Measurements from ENCODE around the gene SEMA3G.

Gene SEMA3G

DNA sequence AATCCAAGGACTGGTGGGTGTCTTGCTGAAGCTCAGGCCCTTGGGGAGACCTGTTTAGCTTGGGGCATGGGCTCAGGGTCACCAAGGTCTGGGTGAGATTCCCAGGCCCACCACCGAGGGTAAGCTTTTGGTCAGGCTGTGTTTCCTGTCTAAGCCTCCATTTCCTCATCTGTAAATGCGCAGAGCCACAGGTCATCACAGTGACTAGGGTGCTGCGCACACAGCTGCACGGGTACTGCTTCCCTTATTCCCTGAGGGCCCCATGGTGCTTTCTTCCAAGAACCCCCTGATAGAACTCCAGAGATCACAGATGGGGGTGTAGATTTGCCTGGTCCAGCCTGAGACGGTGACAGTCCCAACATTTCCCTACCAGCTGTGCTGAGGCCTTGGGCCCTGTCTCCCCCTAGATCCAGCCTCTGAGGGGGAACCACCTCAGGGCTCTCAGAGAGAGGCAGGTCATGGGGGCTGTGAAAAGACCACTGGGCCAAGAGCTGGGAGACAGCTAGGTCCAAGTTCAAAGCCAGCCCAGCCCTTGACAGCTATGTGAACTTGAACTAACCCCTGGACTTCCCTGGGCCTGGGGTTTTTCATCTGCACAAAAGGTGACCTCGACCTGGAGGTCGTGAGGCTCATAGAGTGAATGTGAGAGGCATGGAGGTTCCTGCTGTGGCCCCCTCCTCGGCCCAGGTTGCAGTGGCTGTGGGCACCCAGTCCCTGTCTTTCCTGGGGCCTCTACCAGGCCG lies 60.7 kb downstream of the SEMA3G start:
- no peak overlapping the region for H3K4me3 ChIP-seq (ENCODE audit: insufficient read depth, low read depth, low read length)
- no peaks in the 10 kb centered on the region for H3K27me3 ChIP-seq (ENCODE audit: control insufficient read depth, insufficient read depth, low read length, poor library complexity, severe bottlenecking)
- 93 to 94% methylated on average over 9 of the region's 9 CpGs for WGBS, 2 experiments

DNA sequence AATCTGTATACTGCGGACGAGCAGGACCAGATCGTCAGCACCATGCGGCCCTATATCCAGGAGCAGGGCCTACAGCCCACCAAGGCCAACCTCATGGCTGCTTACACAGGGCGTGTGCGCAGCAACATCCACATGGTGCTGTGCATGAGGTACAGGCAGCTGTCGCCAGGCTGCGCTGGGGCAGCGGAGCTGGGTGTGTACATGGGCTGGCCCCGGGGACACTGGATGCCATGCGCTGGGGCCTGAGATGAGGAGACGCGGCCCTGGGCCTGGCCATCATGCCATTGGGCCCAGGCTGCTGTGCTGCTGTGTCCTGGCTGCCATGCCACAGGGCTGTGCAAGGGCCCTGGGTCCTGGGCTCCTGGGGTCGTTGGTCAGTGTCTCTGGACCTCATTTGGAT lies 61.5 kb downstream of the SEMA3G start:
- no peaks in the 10 kb centered on the region for H3K9me3 ChIP-seq (ENCODE audit: control insufficient read depth, low read length)
- 96% methylated on average over 14 of the region's 14 CpGs for WGBS, 2 experiments
- H3K27ac ChIP-seq (ENCODE audit: insufficient read depth, low read depth, low read length, poor library complexity, severe bottlenecking) = no peak overlapping the region
- no peaks in the 10 kb centered on the region for H3K4me1 ChIP-seq (ENCODE audit: control insufficient read depth, insufficient read depth, low read length)
- no peaks in the 10 kb centered on the region for H3K27me3 ChIP-seq (ENCODE audit: control insufficient read depth, insufficient read depth, low read length, poor library complexity, severe bottlenecking)
- no peaks in the 10 kb centered on the region for H3K36me3 ChIP-seq (ENCODE audit: control insufficient read depth, insufficient read depth, low read length)
- H3K4me3 ChIP-seq (ENCODE audit: insufficient read depth, low read depth, low read length) = no peak overlapping the region

More for the DNA sequence above, 60.7 kb downstream of the SEMA3G start:
- Histone ChIP-seq H3K36me3 (ENCODE audit: control insufficient read depth, insufficient read depth, low read length) (no peaks in the 10 kb centered on the region), H3K4me1 (ENCODE audit: control insufficient read depth, insufficient read depth, low read length) (no peaks in the 10 kb centered on the region), H3K9me3 (ENCODE audit: control insufficient read depth, low read length) (no peaks in the 10 kb centered on the region), H3K27ac (ENCODE audit: insufficient read depth, low read depth, low read length, poor library complexity, severe bottlenecking) (no peak overlapping the region)

Measured in ectodermal cell (in vitro differentiated cells).